ENCODE measurements around the gene TXK. TPM values are rescaled to one million over a fixed set of nuclear protein-coding genes. Genes with fewer than 3 reads are reported as not detected.

TXK gene
- polyA plus RNA-seq, 10 donors, result 0.30 to 3.1 (median 0.60) TPM

DNA sequence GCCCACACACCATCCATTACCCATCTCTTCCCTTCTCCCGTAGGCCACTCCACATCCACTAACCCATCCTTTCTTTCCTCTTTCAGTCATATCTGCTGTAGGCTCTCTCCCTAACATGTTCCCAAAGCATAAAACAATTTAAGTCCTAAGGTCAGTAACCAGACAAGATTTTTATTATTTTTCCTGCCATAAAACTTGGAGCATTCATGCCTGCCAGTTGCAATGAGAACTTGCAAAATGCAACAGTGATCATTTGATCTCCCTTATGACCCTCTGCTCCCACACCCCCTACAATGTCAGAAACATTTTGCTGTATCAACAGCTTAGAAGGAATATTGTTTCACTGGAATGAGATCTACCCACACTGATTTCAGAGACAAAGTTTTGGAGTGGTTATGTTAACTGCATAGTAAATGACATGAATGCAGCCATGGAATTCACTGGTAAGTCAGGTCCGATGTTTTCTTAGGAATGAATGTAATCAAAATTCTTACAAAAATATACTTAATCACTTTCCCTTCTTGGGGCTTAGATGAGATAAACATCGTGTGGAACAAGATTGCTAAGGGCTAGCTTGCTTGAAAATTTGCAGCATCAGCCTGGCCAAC, 111.8 kb downstream of the TXK start:
- DNase-seq, result no peak

DNA sequence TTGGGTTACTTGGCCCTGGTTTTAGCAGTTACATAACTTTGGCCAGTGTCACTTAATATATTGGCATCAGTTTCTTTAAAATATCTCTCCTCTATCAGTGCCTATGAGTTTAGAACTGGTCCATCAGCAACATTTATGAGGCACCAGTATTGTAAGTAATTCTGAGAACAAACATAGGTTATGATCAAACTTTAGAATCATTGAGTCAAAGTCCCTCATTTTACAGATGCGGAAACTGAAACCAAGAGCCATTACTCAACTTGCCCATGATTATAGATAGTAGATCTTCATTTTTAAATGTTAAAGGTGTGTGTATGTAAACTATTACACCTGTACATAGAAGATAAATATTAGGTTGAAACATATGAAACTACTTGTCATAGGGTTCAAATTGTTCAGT, 113.0 kb downstream of the TXK start:
- no peak for DNase-seq

- no peak for DNase-seq
Observed at GRCh38 chr4:48018112-48018511, 115.9 kb downstream of the TXK start.

- peak in 1 of 3 donors; percentile 40 for DNase-seq
Observed at GRCh38 chr4:48017108-48017571, 116.9 kb downstream of the TXK start.

Other genes with a start within 250 kb of the TXK start
- 10 to 100 TPM in 4 of 10 donors, 1 to 10 TPM in 6; 6.5 to 13.3 (median 9.6) TPM for gene NFXL1, start 219.7 kb downstream of the TXK start, polyA plus RNA-seq (ENCODE audit: insufficient read length in 10 of 10)
- gene CNGA1, start 117.6 kb downstream of the TXK start, polyA plus RNA-seq (ENCODE audit: insufficient read length in 10 of 10), result 1 to 10 TPM in 2 of 10 donors, under 1 TPM in 8; 0.23 to 1.4 (median 0.50) TPM
- gene NIPAL1, start 117.5 kb downstream of the TXK start, polyA plus RNA-seq (ENCODE audit: insufficient read length in 10 of 10), result 1 to 10 TPM; 1.8 to 6.0 (median 4.4) TPM
- 1 to 10 TPM in 2 of 10 donors, under 1 TPM in 8; 0.57 to 1.1 (median 0.83) TPM for gene TEC, start 135.6 kb upstream of the TXK start, polyA plus RNA-seq (ENCODE audit: insufficient read length in 10 of 10)
- gene SLAIN2, start 207.3 kb upstream of the TXK start, polyA plus RNA-seq (ENCODE audit: insufficient read length in 10 of 10), result 10 to 100 TPM; 48.1 to 71.5 (median 57.2) TPM